Heart right ventricle (tissue), 16 donors: ENCODE measurements around the gene SERPINE1. TPM values are rescaled to one million over a fixed set of nuclear protein-coding genes. Genes with fewer than 3 reads are reported as not detected.

ENCODE experiments used
- ATAC-seq, 8 donors: fragments of 200-7000 bp; cut with Tn5 transposase; one replicate each; pipeline ENCODE4 v1.9.1; 2020; ENCODE audit warnings: mild to moderate bottlenecking in 8 of 8, moderate library complexity in 8 of 8, moderate number of reproducible peaks in 1 of 8
- DNase-seq, 2 donors: peaks; one replicate each; pipeline ENCODE4 v3.0.0-alpha.2; 2020
- H3K27ac ChIP-seq, 10 donors: fragments of 200-600 bp; sonication (generic) in 2 of 10; one replicate each; pipeline versions ENCODE4 v1.5.0 to v1.8.0; 2020 to 2022; ENCODE audit warnings: mild to moderate bottlenecking in 3 of 10
- H3K27me3 ChIP-seq, 7 donors: fragments of 200-600 bp; one replicate each; pipeline ENCODE4 v1.8.0; 2021 to 2022; ENCODE audit warnings: mild to moderate bottlenecking in 2 of 7
- H3K36me3 ChIP-seq, 9 donors: fragments of 200-600 bp; sonication (generic) in 1 of 9; one replicate each; pipeline versions ENCODE4 v1.5.0 to v1.8.0; 2020 to 2022; ENCODE audit warnings: mild to moderate bottlenecking in 2 of 9
- H3K4me1 ChIP-seq, 9 donors: fragments of 200-600 bp; sonication (generic) in 1 of 9; one replicate each; pipeline versions ENCODE4 v1.5.0 to v1.8.0; 2020 to 2022; ENCODE audit warnings: mild to moderate bottlenecking in 4 of 9
- H3K4me3 ChIP-seq, 10 donors: fragments of 200-600 bp; sonication (generic) in 2 of 10; one replicate each; pipeline versions ENCODE4 v1.5.0 to v1.8.0; 2020 to 2022; ENCODE audit warnings: mild to moderate bottlenecking in 7 of 10, moderate library complexity in 2 of 10
- H3K9me3 ChIP-seq, 11 donors: fragments of 200-600 bp in 10 of 11; sonication (generic) in 2 of 11; one replicate each; pipeline versions ENCODE4 v1.5.0 to v1.8.0; 2013 to 2022; ENCODE audit warnings: mild to moderate bottlenecking in 2 of 11, control low read depth in 1 of 11, moderate library complexity in 1 of 11
- WGBS, 2 donors: extraction: QIAGEN DNeasy Blood & Tissue Kit; methylation state at CpG; one replicate each; pipeline ENCODE4 v1.1.7; 2013; ENCODE audit warnings: inconsistent platforms in 1 of 2; 5-methylcytosine and 5-hydroxymethylcytosine counted together
- intact Hi-C, 10 donors: fragments of 100-400 bp; cut with DNase I; formaldehyde crosslinking; loops; one replicate each; pipeline versions ENCODE4 v1.11.1 to v1.14.2; 2022
- microRNA-seq, 2 donors: library from miRNA; unstranded; fragments of <30 nt; microRNA quantifications; one replicate each; pipeline ENCODE4 v1.2.0, GENCODE V29; 2021
- polyA plus RNA-seq, 2 donors: library from polyadenylated mRNA; stranded (reverse); fragments of 200-250 nt; gene quantifications; one replicate each; pipeline ENCODE4 v1.2.3, GENCODE V29; 2013
- total RNA-seq, 10 donors: library from RNA; stranded (reverse); fragmentation: NEBNext Ultra II Directional in 3 of 10; extraction: Animal tissue kit (Norgen Biotek cat#: 25700) in 3 of 10; gene quantifications; one replicate each; pipeline versions ENCODE4 v1.2.1 to v1.2.4, GENCODE V29; 2021 to 2023
- TF ChIP-seq, protein P1 (sequence below), 9 donors: fragments of 200-600 bp; sonication (generic) in 2 of 9; IDR thresholded peaks; one replicate each; pipeline versions ENCODE4 v1.5.0 to v1.8.0; 2021 to 2022; ENCODE audit warnings: antibody characterized with exemption in 9 of 9, mild to moderate bottlenecking in 5 of 9, moderate library complexity in 1 of 9
- donor health status: Arrhythmogenic right ventricular cardiomyopathy.
- donor health status: ischemic (EF 13 %, LVEDD 7.1; RV severe dilation, severe dysfunction).
- donor health status: healthy with polysubstance abuse.
- donor health status: DM: no; HTN: yes; CAD: no.
- donor health status: DM: no; HTN: no; CAD: no.
- donor health status: ischemic (EF 25% LVEDD 6.9; RV normal size, moderate dysfunction).
- donor health status: ischemic (EF 25% LVEDD 5.7; RV mildly dilated, moderate dysfunction).
- donor health status: healthy.
- donor health status: DM: yes; HTN: yes; CAD: no.
- donor health status: Ischemic cardiomyopathy.
- donor health status: ischemic (EF 35%, LVEDD 5.7; RV mildly dilated, moderate dysfunction).
- donor health status: nonischemic (EF 11% LVEDD 7.7; RV severe dilation, severe dysfunction).
- donor health status: DM: yes; HTN: yes; CAD: no.
- donor health status: PGD.
- donor health status: ischemic (EF 29% LVEDD 5.4; RV normal size, mild dysfunction).
- donor health status: nonischemic (EF 23%, LVEDD 6.1; RV moderate dilation, normal function).

The SERPINE1 gene
- total and polyA plus RNA-seq, 12 donors = 1.2 to 269 (median 4.6) TPM

DNA sequence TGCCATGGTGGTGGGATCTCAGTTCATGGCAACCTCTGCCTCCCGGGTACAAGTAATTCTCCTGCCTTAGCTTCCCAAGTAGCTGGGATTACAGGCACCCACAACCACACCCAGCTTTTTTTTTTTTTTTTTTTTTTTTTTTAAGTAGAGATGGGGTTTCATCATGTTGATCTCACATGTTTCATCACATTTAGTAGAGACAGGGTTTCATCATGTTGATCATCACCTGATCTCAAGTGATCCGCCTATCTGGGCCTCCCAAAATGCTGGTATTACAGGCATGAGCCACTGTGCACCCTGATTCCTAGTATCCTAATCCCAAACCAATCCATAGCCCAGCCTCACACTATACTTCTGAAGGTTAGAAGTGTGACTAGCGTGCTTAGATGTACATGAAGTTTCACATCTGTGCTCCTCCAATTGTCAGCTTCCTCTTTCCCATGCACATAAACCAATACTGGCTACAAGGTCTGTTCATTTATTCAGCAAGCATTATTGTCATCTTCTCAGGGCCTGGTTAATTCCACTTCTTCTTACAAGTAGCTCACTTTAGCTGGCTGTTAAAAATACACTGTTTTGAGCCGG, 60.0 kb downstream of the SERPINE1 start:
- Histone ChIP-seq H3K36me3 (no peaks in the 10 kb centered on the region), H3K9me3 (no peaks in the 10 kb centered on the region), H3K4me3 (no peak overlapping the region), H3K27ac (no peak overlapping the region), H3K27me3 (peaks cover 0 to 66% (median 35%) of the 10 kb centered on the region in 7 donors), H3K4me1 (no peaks in the 10 kb centered on the region)
- WGBS, 2 donors = 83 to 84% methylated on average over 4 of the region's 4 CpGs
- ATAC-seq (no peak), DNase-seq (no peak)
- TF ChIP-seq, protein P1, sequence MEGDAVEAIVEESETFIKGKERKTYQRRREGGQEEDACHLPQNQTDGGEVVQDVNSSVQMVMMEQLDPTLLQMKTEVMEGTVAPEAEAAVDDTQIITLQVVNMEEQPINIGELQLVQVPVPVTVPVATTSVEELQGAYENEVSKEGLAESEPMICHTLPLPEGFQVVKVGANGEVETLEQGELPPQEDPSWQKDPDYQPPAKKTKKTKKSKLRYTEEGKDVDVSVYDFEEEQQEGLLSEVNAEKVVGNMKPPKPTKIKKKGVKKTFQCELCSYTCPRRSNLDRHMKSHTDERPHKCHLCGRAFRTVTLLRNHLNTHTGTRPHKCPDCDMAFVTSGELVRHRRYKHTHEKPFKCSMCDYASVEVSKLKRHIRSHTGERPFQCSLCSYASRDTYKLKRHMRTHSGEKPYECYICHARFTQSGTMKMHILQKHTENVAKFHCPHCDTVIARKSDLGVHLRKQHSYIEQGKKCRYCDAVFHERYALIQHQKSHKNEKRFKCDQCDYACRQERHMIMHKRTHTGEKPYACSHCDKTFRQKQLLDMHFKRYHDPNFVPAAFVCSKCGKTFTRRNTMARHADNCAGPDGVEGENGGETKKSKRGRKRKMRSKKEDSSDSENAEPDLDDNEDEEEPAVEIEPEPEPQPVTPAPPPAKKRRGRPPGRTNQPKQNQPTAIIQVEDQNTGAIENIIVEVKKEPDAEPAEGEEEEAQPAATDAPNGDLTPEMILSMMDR (IDR thresholded peaks at IDR 0.05) = no peak
- intact Hi-C loops = no loop called here

Small RNA genes lying within 50 kb of the gene (microRNA-seq; reads per million reads assigned to microRNA genes)
- 0 to 0.51 reads per million in 2 donors for gene MIR4653

Other genes with a start within 250 kb of the SERPINE1 start
- gene UFSP1, start 237.4 kb upstream of the SERPINE1 start, total RNA-seq = 1 to 10 TPM in 9 of 10 donors, under 1 TPM in 1; 0.99 to 3.3 (median 1.7) TPM
- gene UFSP1, start 237.4 kb upstream of the SERPINE1 start, polyA plus RNA-seq = 1 to 10 TPM; 3.1 to 3.4 TPM
- 1 to 10 TPM in 2 of 10 donors, under 1 TPM in 8; 0.27 to 1.1 (median 0.71) TPM for gene ACHE, start 231.2 kb upstream of the SERPINE1 start, total RNA-seq
- gene ACHE, start 231.2 kb upstream of the SERPINE1 start, polyA plus RNA-seq = under 1 TPM; 0.80 to 0.94 TPM
- 1 to 10 TPM in 2 of 10 donors, under 1 TPM in 8; 0.23 to 1.1 (median 0.75) TPM for gene MUC3A, start 177.6 kb upstream of the SERPINE1 start, total RNA-seq
- gene MUC3A, start 177.6 kb upstream of the SERPINE1 start, polyA plus RNA-seq = 1 to 10 TPM in 1 of 2 donors, under 1 TPM in 1; 0.36 to 3.5 TPM
- not detected for gene MUC12, start 157.5 kb upstream of the SERPINE1 start, total RNA-seq
- under 1 TPM in 1 of 2 donors, not detected in 1; 0.49 TPM for gene MUC12, start 157.5 kb upstream of the SERPINE1 start, polyA plus RNA-seq
- gene MUC17, start 107.0 kb upstream of the SERPINE1 start, total RNA-seq = not detected
- gene MUC17, start 107.0 kb upstream of the SERPINE1 start, polyA plus RNA-seq = not detected
- 10 to 100 TPM; 12.8 to 28.4 (median 16.7) TPM for gene TRIM56, start 41.6 kb upstream of the SERPINE1 start, total RNA-seq
- 10 to 100 TPM in 1 of 2 donors, 1 to 10 TPM in 1; 5.8 to 12.9 TPM for gene TRIM56, start 41.6 kb upstream of the SERPINE1 start, polyA plus RNA-seq
- 10 to 100 TPM in 7 of 10 donors, 1 to 10 TPM in 3; 7.8 to 15.2 (median 11.2) TPM for gene AP1S1, start 27.4 kb downstream of the SERPINE1 start, total RNA-seq
- 10 to 100 TPM; 16.1 to 33.1 TPM for gene AP1S1, start 27.4 kb downstream of the SERPINE1 start, polyA plus RNA-seq
- gene VGF, start 38.5 kb downstream of the SERPINE1 start, total RNA-seq = not detected
- gene VGF, start 38.5 kb downstream of the SERPINE1 start, polyA plus RNA-seq = under 1 TPM in 1 of 2 donors, not detected in 1; 0.17 TPM
- gene NAT16, start 53.2 kb downstream of the SERPINE1 start, total RNA-seq = not detected
- not detected for gene NAT16, start 53.2 kb downstream of the SERPINE1 start, polyA plus RNA-seq
- gene MOGAT3, start 73.9 kb downstream of the SERPINE1 start, total RNA-seq = not detected
- gene MOGAT3, start 73.9 kb downstream of the SERPINE1 start, polyA plus RNA-seq = not detected
- 10 to 100 TPM; 27.1 to 56.4 (median 36.0) TPM for gene PLOD3, start 90.5 kb downstream of the SERPINE1 start, total RNA-seq
- 10 to 100 TPM; 35.4 to 61.2 TPM for gene PLOD3, start 90.5 kb downstream of the SERPINE1 start, polyA plus RNA-seq
- 10 to 100 TPM; 45.4 to 59.3 (median 49.8) TPM for gene ZNHIT1, start 91.1 kb downstream of the SERPINE1 start, total RNA-seq
- gene ZNHIT1, start 91.1 kb downstream of the SERPINE1 start, polyA plus RNA-seq = 100 to 1,000 TPM in 1 of 2 donors, 10 to 100 TPM in 1; 99.2 to 194 TPM
- gene CLDN15, start 110.7 kb downstream of the SERPINE1 start, total RNA-seq = 1 to 10 TPM; 1.2 to 3.3 (median 1.7) TPM
- 1 to 10 TPM; 3.8 to 5.4 TPM for gene CLDN15, start 110.7 kb downstream of the SERPINE1 start, polyA plus RNA-seq
- 100 to 1,000 TPM; 251 to 350 (median 292) TPM for gene FIS1, start 118.0 kb downstream of the SERPINE1 start, total RNA-seq
- 100 to 1,000 TPM; 147 to 439 TPM for gene FIS1, start 118.0 kb downstream of the SERPINE1 start, polyA plus RNA-seq
- 10 to 100 TPM; 19.9 to 44.1 (median 32.5) TPM for gene IFT22, start 194.7 kb downstream of the SERPINE1 start, total RNA-seq
- gene IFT22, start 194.7 kb downstream of the SERPINE1 start, polyA plus RNA-seq = 10 to 100 TPM; 11.3 to 37.9 TPM
- gene COL26A1, start 235.8 kb downstream of the SERPINE1 start, total RNA-seq = under 1 TPM in 1 of 10 donors, not detected in 9; 0.50 TPM
- under 1 TPM in 1 of 2 donors, not detected in 1; 0.07 TPM for gene COL26A1, start 235.8 kb downstream of the SERPINE1 start, polyA plus RNA-seq